GM19463 (cell line): ENCODE results near the gene AIF1L.
"Not testable (repeated sequence)": the region's sequence is repeated elsewhere in the genome, so short reads cannot be mapped to it uniquely, and the experiment has no call there.

ENCODE experiments used
- ATAC-seq: cut with Tn5 transposase; IDR thresholded peaks from one replicate; pipeline ENCODE4 v1.9.1; 2021; ENCODE audit warnings: mild to moderate bottlenecking, moderate library complexity; ENCODE audit not compliant: unreplicated experiment

AIF1L gene

DNA sequence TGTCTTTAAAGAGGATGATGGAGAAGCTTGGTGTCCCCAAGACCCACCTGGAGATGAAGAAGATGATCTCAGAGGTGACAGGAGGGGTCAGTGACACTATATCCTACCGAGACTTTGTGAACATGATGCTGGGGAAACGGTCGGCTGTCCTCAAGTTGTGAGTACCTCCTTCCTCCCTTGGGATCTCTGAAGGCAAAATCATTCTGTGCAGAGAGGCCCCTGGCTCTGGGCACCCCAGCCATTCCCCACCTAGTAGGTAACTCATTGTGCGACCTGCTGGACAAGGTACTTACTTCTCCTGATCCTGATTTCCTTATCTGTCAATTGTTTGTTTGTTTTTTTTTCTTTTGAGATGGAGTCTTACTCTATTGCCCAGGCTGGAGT lies 21.4 kb downstream of the AIF1L start:
- no peak for ATAC-seq

DNA sequence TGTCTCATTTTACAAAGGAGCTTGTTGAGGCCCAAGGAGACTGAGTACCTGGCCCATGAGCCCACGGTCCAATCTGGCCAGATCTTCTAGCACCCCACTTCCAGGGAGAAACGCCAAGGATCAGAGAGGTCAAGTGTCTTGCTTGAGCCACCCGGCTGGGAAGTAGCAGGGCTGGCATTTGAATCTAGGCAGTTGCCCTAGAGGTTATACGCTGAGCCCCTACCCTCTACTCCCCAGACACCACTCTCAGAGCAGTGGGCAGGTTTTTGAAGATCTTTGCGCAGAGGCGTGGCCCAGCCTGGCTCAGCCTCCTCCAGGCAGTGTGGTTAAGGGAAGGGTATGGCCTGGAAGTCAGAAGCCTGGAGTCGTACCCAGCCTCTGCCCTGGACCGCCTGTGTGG lies 23.3 kb downstream of the AIF1L start:
- ATAC-seq: no peak

DNA sequence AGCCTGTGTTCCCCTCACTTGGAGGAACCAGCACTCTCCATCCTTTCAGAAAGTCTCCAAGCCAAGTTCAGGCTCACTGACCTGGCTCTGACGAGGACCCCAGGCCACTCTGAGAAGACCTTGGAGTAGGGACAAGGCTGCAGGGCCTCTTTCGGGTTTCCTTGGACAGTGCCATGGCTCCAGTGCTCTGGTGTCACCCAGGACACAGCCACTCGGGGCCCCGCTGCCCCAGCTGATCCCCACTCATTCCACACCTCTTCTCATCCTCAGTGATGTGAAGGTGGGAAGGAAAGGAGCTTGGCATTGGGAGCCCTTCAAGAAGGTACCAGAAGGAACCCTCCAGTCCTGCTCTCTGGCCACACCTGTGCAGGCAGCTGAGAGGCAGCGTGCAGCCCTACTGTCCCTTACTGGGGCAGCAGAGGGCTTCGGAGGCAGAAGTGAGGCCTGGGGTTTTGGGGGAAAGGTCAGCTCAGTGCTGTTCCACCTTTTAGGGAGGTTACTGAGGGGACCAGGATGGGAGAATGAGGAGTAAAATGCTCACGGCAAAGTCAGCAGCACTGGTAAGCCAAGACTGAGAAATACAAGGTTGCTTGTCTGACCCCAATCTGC lies 24.4 kb downstream of the AIF1L start:
- no peak for ATAC-seq

DNA sequence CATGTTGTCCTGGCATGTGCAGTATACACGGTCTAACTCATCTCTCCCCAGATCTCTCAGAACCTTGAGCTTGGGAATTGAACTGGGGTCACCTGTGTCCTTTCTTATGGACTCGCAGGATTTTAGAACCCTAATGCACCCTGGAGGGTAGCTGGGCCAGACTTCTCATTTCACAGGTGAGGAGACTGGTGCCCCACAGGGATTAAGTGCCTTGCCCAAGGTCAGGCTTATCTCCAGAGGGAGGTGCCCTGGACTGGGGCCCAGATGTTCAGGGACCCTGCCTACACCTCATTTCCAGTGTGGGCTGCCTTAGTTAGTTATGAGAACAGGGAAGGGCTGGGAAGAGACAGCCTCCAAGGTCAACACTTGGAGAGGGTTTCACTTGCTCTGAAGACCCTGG lies 25.0 kb downstream of the AIF1L start:
- ATAC-seq: no peak

DNA sequence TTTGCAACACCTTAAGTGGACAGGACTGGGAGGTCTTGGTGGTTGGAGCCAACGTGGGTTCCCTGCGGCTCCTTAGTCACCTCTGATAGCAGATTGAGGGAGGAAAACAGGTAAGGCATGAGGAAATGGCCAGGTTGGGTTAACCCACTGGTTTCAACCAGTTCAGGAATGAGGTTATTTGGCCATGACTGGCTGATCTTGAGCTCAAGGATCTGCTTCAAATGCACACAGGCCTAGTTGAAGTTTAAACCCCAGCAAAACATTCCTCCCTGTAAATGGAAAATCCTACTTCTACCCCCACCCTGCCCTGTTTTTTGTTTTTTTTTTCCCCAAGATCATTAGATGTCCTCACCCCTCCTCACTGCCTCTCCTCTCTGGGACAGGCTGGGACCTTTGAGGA lies 25.8 kb downstream of the AIF1L start:
- no peak for ATAC-seq

DNA sequence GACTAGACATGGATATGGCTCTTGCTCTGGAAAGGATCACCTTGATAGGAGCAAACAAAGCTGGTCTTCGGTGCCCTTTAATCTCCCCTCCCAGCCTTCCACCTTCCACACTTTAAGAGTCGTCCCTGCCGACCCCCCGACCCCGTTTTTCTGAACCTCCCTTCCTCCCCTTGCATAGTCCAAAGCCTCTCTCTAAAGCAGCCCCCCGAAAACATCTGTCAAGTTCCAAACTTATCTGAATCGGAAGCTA lies 28.6 kb downstream of the AIF1L start:
- no peak for ATAC-seq

DNA sequence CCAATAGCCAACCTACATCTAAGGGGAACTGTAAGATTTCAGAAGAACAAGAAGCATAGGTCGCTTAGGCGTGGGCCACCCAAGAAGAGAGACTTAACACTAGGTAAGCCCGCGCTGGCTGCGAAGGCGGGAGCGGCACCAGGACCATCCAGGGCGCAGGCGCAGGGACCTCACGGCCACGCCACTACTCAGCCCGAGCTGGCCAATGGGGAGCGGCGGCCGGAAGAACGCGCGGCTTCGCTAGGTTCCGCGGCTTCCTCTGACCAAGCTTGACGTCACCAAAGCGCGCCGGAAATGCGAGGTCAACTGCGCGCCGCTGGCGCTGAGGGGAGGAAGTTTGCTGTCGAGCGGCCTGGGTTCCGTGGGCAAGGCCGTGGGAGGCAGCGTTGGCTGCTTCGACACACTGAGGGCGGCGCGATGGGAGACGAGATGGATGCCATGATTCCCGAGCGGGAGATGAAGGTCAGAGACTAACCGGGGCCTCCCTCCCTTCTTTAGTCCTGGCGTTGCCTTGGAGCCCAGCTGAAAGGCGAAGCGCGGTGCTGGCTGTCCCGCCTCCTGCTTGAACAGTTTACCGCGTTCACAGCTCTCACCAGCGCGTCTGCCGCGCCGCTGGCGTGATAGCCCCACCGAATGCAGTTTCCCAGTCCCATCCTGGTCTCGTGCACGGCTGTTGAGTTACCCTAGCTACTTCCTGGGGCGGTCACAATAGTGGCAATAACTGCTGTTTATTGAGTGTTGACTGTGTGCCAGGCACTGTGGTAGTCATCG lies 29.1 kb downstream of the AIF1L start, which contains the start of gene NUP214:
Gene NUP214 (plus strand): TSS at position 299 of the 771 bp plus-strand sequence. CDS start 119 bp downstream, at position 418.
- ATAC-seq: peak; percentile 98

DNA sequence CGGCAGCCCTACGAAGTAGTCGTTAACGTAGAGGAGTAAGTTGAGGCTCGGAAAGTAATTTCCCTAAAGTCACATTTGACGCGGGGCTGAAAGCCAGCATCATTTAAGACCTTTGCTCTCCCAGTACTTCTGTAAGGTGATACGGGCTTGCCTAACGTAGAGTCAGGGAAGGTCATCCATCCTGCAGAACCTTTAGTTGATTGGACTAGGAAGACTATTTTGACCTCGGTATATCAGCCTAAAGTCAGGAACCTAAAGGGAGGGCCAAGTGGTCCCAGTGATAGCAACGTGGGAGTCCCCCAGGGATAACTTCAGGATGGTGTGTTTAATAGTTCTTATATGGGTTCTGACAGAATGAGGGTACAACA lies 29.7 kb downstream of the AIF1L start:
- no peak for ATAC-seq

DNA sequence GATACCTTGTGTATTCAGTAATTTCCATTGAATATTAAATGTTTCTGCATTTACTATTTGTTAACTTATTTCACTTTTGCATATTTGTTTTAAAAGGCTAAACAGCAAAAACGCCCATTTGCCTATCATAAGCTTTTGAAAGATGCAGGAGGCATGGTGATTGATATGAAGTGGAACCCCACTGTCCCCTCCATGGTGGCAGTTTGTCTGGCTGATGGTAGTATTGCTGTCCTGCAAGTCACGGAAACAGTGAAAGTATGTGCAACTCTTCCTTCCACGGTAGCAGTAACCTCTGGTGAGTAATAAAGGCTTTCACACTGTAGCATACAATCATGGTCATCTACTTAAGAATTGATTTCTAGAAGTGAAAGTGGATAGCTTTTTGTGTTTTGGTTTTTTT lies 32.9 kb downstream of the AIF1L start:
- no peak for ATAC-seq

DNA sequence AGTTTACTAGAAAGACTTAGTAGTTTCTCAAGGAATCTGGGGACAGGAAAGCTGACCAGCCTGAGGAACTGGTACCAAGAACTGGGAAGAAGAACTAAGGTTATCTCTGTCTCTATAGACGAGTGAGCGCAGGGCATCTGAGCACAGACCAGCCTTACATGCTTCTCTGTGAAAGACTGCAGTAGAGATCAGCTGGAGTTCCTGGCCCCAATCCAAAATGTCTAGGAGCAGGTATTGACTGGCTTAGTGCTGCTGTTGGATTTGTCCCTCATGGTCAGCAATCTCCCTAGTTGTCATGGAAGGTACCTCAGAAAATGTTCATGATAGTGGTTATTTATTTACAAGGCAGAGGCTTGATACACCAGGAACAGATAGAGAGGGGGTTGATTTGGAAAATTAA lies 42.3 kb downstream of the AIF1L start:
- no peak for ATAC-seq

DNA sequence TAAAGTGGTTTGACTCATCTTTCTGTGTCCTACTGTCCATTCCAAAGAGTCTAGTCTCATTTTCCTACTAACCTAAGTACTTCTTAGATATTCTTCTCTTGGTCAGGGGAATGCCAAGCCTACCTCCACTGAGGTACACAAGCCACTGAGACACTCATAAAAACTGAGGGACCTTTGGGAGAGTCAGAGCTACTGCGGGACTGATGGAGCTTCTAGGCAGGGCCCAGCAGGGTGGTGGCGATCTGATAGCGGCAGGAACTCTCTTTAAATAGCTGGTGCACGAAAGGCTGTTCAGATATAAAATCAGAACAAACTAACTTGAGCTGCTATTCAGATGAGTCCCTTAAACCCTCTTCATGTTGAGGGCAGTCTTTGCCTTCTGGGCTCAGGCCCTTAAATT lies 43.8 kb downstream of the AIF1L start:
- ATAC-seq: no peak

DNA sequence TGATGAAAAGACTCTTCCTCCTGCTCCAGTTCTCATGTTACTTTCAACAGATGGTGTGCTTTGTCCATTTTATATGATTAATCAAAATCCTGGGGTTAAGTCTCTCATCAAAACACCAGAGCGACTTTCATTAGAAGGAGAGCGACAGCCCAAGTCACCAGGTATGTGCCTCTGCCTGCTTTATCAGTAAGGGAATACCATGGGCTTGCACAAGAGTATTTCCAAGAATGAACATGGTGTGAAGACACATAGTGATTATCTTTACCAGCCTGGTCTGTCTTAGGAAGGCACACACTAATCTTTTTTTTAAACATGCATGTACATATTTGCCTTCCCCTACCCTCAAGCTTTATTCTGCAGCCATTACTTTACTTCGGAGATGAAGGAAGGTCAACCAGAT lies 44.2 kb downstream of the AIF1L start:
- no peak for ATAC-seq

DNA sequence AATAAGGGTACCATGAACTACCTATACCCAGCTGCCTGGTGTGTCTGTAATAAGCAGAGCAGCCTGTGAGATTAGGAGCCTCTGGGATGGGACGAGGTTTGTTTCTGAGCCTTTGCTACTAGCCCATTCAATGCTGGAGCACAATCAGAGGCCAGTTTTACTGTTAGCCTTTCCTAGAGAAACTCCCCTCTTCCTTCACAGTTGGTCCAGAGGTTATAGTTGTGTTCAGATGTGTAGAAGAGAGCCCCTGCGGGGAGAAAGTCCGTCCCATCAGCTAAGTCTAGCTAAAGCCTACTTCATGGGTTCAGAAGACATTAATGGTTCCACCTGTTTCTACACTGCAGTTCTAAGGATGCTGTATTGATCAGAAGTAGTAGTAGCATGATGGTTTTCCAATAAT lies 45.8 kb downstream of the AIF1L start:
- no peak for ATAC-seq

DNA sequence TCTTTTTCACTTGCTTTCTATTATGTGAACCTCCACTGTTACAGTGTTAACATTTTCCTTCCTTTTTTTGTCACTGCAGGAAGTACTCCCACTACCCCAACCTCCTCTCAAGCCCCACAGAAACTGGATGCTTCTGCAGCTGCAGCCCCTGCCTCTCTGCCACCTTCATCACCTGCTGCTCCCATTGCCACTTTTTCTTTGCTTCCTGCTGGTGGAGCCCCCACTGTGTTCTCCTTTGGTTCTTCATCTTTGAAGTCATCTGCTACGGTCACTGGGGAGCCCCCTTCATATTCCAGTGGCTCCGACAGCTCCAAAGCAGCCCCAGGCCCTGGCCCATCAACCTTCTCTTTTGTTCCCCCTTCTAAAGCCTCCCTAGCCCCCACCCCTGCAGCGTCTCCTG lies 47.9 kb downstream of the AIF1L start:
- no peak for ATAC-seq

DNA sequence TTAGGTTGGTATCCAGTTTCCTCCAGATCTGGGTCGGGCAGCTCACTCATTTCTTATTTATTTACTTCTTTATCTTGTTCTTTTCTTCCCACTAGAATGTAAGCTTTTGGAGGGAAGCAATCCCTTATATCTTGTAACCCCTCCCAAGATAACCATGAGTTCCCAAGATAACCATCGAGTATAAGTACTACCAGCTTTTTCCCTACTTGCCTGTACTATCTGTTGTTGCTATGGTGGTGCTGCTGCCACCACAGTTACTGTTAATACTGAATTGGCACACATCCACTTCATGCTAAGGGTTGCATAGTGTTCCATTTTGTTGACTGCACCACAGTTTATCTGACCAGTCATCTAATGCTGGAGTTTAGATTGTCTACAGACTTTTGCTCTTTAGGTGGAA lies 48.9 kb downstream of the AIF1L start:
- no peak for ATAC-seq

DNA sequence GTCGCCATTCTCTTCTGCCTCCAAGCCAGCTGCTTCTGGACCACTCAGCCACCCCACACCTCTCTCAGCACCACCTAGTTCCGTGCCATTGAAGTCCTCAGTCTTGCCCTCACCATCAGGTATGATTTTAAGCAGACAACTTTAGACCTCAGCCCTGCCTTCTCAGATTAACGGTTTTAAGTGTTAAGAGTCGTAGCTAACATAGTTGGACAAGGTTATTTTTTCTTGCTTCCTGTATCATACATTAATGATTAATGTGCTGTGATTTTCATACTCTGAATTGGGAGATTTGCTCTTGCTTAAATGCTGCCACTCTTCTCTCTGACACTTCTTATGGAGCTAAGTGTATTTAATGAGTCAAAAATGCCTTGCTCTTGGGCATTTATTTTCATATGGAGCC lies 49.9 kb downstream of the AIF1L start:
- no peak for ATAC-seq

DNA sequence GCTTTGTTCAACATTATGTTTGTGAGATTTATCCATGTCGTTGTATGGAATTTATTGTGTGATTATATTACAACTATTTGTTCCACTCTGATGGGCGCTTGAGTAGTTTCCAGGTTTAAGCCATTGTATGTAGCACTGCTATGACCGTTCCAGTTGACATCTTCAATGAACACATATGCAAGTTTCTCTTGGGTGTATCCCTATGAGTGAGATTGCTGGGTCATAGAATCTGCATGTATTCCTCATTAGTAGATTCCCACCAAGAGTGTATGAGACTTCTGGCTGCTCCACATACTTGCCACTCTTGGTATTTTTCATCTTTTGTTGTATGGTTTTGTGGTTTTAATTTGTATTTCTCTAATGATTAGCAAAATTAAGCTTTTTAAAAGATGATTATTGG lies 51.9 kb downstream of the AIF1L start:
- no peak for ATAC-seq

DNA sequence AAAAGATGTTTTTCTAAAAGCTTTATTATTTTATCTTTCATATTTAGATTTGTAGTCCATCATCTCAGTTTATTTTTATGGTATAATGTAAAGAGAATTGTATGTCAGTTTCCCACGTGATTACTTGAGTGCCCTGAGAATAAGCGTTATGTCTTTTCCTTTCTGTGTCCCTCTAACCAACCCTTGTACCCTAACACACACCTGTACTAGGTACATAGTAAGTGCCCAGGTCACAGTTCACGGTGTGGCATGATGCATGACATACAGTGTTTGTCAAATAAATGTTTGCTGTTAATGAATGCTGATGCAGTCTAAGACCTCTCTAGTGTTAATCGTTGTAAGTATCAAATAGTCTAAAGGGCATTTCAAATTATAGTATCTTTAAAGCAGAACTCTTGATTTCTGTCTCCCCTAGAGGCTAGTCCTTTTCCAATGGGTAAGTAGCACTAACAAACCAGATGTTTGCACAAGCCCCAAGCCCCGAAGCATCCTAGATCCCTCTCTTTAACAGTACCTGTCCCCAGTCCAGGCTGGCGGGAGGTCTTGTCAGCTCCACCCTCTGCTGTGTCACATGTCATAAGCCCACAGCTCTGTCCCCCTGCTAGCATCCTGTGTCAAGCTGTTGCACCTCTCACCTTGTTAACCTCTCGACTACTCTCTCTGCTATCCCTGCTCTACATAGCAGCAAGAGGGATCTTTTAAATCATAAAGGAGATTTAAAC lies 52.8 kb downstream of the AIF1L start:
- no peak for ATAC-seq

DNA sequence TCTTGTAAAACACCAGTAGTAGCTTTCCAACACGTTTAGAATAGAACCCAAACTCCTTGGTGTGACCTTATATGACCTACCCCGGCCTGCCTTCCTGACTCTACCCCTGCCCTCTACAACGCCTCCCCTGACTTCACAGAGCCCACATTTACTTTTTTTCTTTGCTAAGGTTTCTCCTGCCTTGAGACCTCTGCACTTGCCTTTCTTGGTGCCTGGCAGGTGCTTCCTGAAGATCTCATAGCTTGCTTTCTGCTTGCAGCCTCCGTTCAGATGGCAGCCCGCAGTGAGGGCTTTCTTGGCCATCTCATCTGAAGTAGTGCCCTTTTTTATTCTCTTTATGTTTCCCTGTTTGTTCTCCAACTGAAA lies 53.3 kb downstream of the AIF1L start:
- no peak for ATAC-seq

DNA sequence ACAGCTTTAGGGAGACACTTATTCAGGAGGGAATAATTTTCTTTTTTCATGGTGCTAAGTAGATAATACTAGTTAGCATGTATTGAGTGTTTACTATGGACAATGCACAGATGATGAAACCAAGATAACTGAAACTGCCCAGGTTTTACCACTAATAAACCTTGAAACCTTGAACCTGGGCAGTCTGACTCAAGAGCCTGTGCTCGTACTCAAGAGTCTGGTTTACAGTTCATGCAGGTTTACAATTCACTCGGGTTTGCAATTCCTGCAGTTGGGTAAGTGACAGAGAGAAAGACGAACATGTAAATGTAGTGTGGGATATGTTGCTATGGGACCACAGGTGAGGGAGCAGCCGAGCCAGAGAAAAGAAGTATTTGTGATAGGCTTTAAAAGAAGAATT lies 57.3 kb downstream of the AIF1L start:
- no peak for ATAC-seq

DNA sequence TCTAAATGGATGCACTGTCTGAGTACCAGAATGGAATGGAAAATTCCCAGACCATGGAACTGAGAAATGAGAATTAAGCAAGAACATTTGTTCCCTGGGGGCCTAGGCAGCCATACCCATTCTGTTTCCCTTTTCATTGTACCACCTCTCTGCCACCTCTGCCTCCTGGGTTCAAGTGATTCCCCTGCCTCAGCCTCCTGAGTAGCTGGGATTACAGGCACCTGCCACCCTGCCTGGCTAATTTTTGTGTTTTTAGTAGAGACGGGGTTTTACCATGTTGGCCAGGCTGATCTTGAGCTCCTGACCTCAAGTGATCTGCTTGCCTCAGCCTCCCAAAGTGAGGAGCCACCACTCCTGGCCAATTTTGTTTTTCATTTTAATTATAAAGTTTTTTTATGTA lies 62.3 kb downstream of the AIF1L start:
- not testable (repeated sequence) for ATAC-seq

DNA sequence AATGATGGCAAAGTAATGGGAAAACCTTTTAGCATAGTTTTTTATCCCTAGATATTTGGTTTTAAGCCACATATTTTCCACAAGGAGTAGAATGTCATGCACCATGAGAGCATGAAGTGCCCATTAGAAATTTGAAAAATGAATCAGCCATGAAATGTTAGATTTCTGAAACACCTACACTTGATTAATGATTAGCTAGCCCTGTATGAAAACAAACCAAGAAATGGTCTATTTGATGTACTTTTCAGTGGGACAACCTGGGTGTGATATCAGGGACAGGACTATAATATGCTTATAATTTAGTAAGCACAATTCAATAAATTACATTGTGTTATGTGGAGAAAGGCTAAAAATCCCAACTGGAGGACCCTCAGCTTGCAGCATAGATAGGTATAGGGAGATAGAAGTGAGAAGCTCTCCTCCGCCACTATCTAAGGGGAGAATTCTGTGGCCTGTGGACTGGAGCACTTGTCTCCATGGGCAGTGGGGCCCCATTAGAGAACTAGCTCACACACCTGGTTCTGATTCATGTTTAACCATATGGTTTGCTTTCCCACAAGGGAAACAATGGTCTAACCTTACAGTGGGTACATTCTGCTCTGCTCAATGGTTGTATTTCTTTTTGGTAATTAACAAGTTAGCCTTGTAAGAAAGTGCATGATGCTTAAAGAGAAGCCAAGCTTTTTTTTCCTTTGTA lies 64.2 kb downstream of the AIF1L start:
- ATAC-seq: no peak
